ENCODE measurements around the gene GPATCH4.
"Not testable (repeated sequence)": the region's sequence is repeated elsewhere in the genome, so short reads cannot be mapped to it uniquely, and the experiment has no call there.

GRCh38 chr1:156607344-156607743, 6.1 kb upstream of the GPATCH4 start:
- not testable (repeated sequence) for TF ChIP-seq CTCF (IDR thresholded peaks at IDR 0.05); EZH2 (IDR thresholded peaks at IDR 0.05; ENCODE audit: borderline replicate concordance, insufficient read depth, low read depth, low read length, poor library complexity, severe bottlenecking)
